ENCODE results near the gene EFCAB14.

Gene EFCAB14

DNA sequence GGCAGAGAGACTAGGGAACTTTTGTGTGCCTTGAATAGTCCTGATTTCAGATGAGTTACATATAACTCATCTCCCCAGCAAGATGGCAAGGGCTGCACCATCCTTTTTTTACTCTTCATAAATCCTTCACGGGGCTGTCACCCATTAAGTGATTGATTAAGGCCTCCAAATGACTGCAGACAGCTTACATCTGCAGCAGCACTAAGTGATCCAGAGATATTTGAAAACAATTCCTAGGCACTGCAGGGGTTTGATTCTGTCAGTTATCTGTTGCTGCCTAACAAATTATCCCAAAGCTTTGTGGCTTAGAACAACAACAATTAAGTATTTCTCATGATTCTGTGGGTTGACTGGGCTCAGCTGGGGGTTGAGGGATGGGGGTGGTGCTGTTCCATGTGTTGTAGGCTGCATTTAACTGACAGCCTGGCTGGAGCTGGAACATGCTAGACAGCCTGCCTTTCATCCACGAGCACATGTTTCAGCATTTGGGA is 27.9 kb downstream of the EFCAB14 start:
- TF ChIP-seq CTCF (IDR thresholded peaks at IDR 0.05; ENCODE audit: borderline replicate concordance, insufficient read depth, low read depth, low read length), result no peak

GRCh38 chr1:46689897-46690296 is 29.0 kb downstream of the EFCAB14 start:
- no peak for TF ChIP-seq CTCF (IDR thresholded peaks at IDR 0.05; ENCODE audit: borderline replicate concordance, insufficient read depth, low read depth, low read length)
- H3K4me3 ChIP-seq (ENCODE audit: low read depth, low read length), result no peak overlapping the region

More for the DNA sequence above, 27.9 kb downstream of the EFCAB14 start:
- H3K4me3 ChIP-seq (ENCODE audit: low read depth, low read length), result no peak overlapping the region

DNA sequence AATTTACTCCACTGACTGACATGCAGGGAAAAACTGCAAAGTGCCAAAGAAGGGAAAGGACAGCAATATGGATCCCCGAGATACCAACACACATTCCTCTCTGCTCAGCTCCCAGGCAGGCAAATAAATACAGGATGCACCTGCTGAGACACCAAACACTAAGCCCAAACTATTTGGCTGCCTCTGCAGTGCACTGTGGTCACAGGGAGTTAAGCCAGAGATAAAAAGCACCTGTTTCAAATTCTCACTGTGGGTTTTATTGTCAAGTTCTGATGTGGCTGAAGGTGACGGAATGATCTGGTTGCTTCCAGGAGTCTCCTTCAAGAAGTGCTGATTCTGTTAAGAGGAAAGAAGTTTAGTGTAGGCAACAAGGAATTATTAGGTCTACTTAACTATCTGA is 29.6 kb downstream of the EFCAB14 start:
- no peak for TF ChIP-seq CTCF (IDR thresholded peaks at IDR 0.05; ENCODE audit: borderline replicate concordance, insufficient read depth, low read depth, low read length)

DNA sequence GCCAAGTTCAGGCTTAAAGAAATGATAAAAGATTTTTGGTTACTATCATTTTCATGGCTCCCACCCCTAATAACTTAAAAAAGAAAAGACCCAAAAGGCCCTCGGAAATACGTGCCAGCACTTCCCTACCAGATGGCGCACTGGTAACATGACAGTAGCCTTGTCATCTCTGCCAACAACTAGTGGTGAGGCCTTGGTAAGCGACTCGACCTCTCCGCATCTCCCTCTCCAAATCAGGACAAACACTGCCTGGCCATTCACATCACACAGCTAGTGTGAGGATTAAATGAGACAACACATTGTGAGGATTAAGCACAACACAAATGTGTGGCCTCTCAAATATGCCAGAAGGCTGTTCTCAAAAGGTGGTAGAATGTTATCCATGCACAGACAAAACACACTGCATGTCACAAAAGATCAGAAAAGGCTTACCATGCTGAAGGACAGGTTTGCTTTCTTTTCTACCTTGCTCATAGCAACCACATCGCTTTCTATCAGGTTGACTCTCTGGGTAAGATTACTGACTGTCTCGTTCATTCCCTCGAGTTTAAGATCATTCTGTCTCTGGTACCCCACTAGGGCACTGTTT is 30.9 kb downstream of the EFCAB14 start:
- no peak overlapping the region for H3K4me3 ChIP-seq (ENCODE audit: low read depth, low read length)
- TF ChIP-seq CTCF (IDR thresholded peaks at IDR 0.05; ENCODE audit: borderline replicate concordance, insufficient read depth, low read depth, low read length), result no peak

More for the DNA sequence above, 29.6 kb downstream of the EFCAB14 start:
- no peak overlapping the region for H3K4me3 ChIP-seq (ENCODE audit: low read depth, low read length)

GRCh38 chr1:46687093-46687659 is 31.7 kb downstream of the EFCAB14 start:
- H3K4me3 ChIP-seq (ENCODE audit: low read depth, low read length), result no peak overlapping the region
- TF ChIP-seq CTCF (IDR thresholded peaks at IDR 0.05; ENCODE audit: borderline replicate concordance, insufficient read depth, low read depth, low read length), result no peak

- no peak overlapping the region for H3K4me3 ChIP-seq (ENCODE audit: low read depth, low read length)
- no peak for TF ChIP-seq CTCF (IDR thresholded peaks at IDR 0.05; ENCODE audit: borderline replicate concordance, insufficient read depth, low read depth, low read length)
These were observed 32.7 kb downstream of the EFCAB14 start for GRCh38 chr1:46686255-46686654.

DNA sequence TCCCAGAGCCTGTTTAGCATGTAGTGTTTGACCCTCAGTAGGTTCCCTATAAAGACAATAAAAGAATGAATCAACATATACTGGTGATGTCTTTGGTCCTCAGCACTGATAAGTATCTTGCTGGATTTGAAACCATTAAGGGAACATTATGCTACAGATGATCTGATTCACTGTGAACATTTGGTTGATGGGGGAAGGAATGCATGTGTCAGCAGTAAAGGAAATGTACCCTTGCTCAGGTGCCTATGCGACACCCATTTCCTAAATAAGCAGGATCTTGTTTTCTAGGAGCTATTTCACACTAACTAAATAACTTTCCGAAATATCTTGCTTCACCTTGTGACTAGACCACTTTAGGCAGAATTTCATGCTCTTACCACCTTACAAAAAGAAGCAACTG is 34.2 kb downstream of the EFCAB14 start:
- no peak for TF ChIP-seq CTCF (IDR thresholded peaks at IDR 0.05; ENCODE audit: borderline replicate concordance, insufficient read depth, low read depth, low read length)
- H3K4me3 ChIP-seq (ENCODE audit: low read depth, low read length), result no peak overlapping the region

Data from GM12875 (cell line).